A549 (cell line): ENCODE results near the gene NCOA6. TPM values are rescaled to one million over a fixed set of nuclear protein-coding genes. Genes with fewer than 3 reads are reported as not detected.

Experiments used
- ATAC-seq, 2 experiments: fragments of 200-7000 bp in 1 of 2; fragments of >200 bp in 1 of 2; cut with Nextera tagmentation in 1 of 2; cut with Tn5 transposase in 1 of 2; 3 replicates each; pipeline versions ENCODE4 v1.8.0 to v1.9.1; 2018 to 2020; ENCODE audit warnings: mild to moderate bottlenecking in 1 of 2, moderate library complexity in 1 of 2
- CTCF ChIA-PET: fragments of 300-600 bp; sonication (Branson Sonifier 250); formaldehyde crosslinking; extraction: SDS; loops from one replicate; lab custom pipeline; 2021; ENCODE audit warnings: antibody characterized with exemption, inconsistent platforms; lab: Yijun Ruan, JAX
- POLR2A ChIA-PET: fragments of 350-600 bp; formaldehyde crosslinking; extraction: SDS; loops from one replicate; lab custom pipeline; 2021; ENCODE audit warnings: antibody characterized with exemption, inconsistent platforms; lab: Yijun Ruan, JAX
- DNase-seq, 2 experiments: peaks; one replicate each; pipeline versions ENCODE4 v3.0.0 to v3.0.0-alpha.2; 2011 to 2016; ENCODE audit warnings: low read depth in 1 of 2, low spot score in 1 of 2
- FAIRE-seq: peaks from 2 replicates; lab custom pipeline; 2011; peaks lifted over from hg19 to GRCh38; lab: Jason Lieb, UNC
- H3K27ac ChIP-seq, 2 experiments: fragments of >200 bp; sonication (Bioruptor Twin); formaldehyde crosslinking; 3 replicates each; pipeline ENCODE4 v1.5.1; 2016 to 2017
- H3K4me1 ChIP-seq: fragments of >200 bp; sonication (Bioruptor Twin); formaldehyde crosslinking; 3 replicates; pipeline ENCODE4 v1.6.1; 2016
- H3K4me2 ChIP-seq: fragments of >200 bp; sonication (Bioruptor Twin); formaldehyde crosslinking; 3 replicates; pipeline ENCODE4 v1.6.1; 2016
- H3K4me3 ChIP-seq: fragments of >200 bp; sonication (Bioruptor Twin); formaldehyde crosslinking; 3 replicates; pipeline ENCODE4 v1.5.1; 2016
- H3K9me3 ChIP-seq: fragments of >200 bp; sonication (Bioruptor Twin); formaldehyde crosslinking; 3 replicates; pipeline ENCODE4 v1.6.1; 2016
- ATOH8 ChIP-seq: fragments of 250-450 bp; sonication (Bioruptor Pico); IDR thresholded peaks from 2 replicates; pipeline ENCODE4 v1.5.0; 2020; ENCODE audit warnings: low read depth, mild to moderate bottlenecking, moderate library complexity
- CBX8 ChIP-seq: fragments of 200-600 bp; sonication (generic); IDR thresholded peaks from 2 replicates; pipeline ENCODE4 v1.6.1; 2016
- CHD2 ChIP-seq: fragments of 150-350 bp; IDR thresholded peaks from 2 replicates; pipeline ENCODE4 v1.6.1; 2014; ENCODE audit warnings: low read length; ENCODE audit not compliant: partially characterized antibody
- CTCF ChIP-seq: fragments of >200 bp; sonication (Bioruptor Twin); formaldehyde crosslinking; IDR thresholded peaks from 3 replicates; pipeline ENCODE4 v1.5.1; 2016
- E2F6 ChIP-seq: IDR thresholded peaks from 2 replicates; pipeline ENCODE4 v1.6.1; 2012; ENCODE audit warnings: low read depth, borderline replicate concordance
- EHMT2 ChIP-seq: fragments of 200-600 bp; sonication (generic); IDR thresholded peaks from 2 replicates; pipeline ENCODE4 v1.6.1; 2016; ENCODE audit warnings: antibody characterized with exemption, low read depth, mild to moderate bottlenecking, moderate library complexity
- FOSL2 ChIP-seq, 2 experiments: fragments of 450-650 bp in 1 of 2; fragments of >200 bp in 1 of 2; sonication (Bioruptor Twin) in 1 of 2; formaldehyde crosslinking; IDR thresholded peaks; 2 replicates each; pipeline versions ENCODE4 v1.5.0 to v1.6.1; 2016 to 2020; ENCODE audit warnings: mild to moderate bottlenecking in 1 of 2, moderate library complexity in 1 of 2
- GATA3 ChIP-seq: IDR thresholded peaks from 2 replicates; pipeline ENCODE4 v1.6.1; 2012; ENCODE audit warnings: borderline replicate concordance
- HDAC2 ChIP-seq: fragments of 200-600 bp; sonication (generic); IDR thresholded peaks from 2 replicates; pipeline ENCODE4 v1.6.1; 2016
- HEYL ChIP-seq: fragments of 250-450 bp; sonication (Bioruptor Pico); IDR thresholded peaks from 2 replicates; pipeline ENCODE4 v1.8.0; 2021; ENCODE audit warnings: mild to moderate bottlenecking, moderate library complexity
- HOXA7 ChIP-seq: fragments of 250-450 bp; sonication (Bioruptor Pico); IDR thresholded peaks from 2 replicates; pipeline ENCODE4 v1.5.0; 2020; ENCODE audit warnings: mild to moderate bottlenecking, moderate library complexity
- HOXB5 ChIP-seq: fragments of 250-450 bp; sonication (Bioruptor Pico); IDR thresholded peaks from 2 replicates; pipeline ENCODE4 v1.5.0; 2020; ENCODE audit warnings: mild to moderate bottlenecking, moderate library complexity
- JUN ChIP-seq, 2 experiments: fragments of >200 bp; sonication (Bioruptor Twin); formaldehyde crosslinking; IDR thresholded peaks; 2 replicates in 1 of 2; 3 replicates in 1 of 2; pipeline ENCODE4 v1.6.1; 2016 to 2017
- PHF8 ChIP-seq: fragments of 200-600 bp; sonication (generic); IDR thresholded peaks from 2 replicates; pipeline ENCODE4 v1.6.1; 2016; ENCODE audit warnings: low read depth, mild to moderate bottlenecking, antibody characterized with exemption, moderate library complexity, borderline replicate concordance
- POLR2AphosphoS2 ChIP-seq: conservative IDR thresholded peaks from 2 replicates; pipeline ENCODE4 v1.6.1; 2012; ENCODE audit warnings: low read length, improper control_type of control experiment, inconsistent platforms
- RCOR1 ChIP-seq: fragments of 150-350 bp; IDR thresholded peaks from 2 replicates; pipeline ENCODE4 v1.6.1; 2014; ENCODE audit warnings: antibody characterized with exemption, low read length, low read depth
- SMC3 ChIP-seq: fragments of >200 bp; sonication (Bioruptor Twin); formaldehyde crosslinking; IDR thresholded peaks from 3 replicates; pipeline ENCODE4 v1.6.1; 2018; ENCODE audit warnings: inconsistent platforms
- TFCP2L1 ChIP-seq: fragments of 250-450 bp; sonication (Bioruptor Pico); IDR thresholded peaks from 2 replicates; pipeline ENCODE4 v1.5.0; 2021; ENCODE audit warnings: mild to moderate bottlenecking
- TP53 ChIP-seq: fragments of 250-450 bp; sonication (Bioruptor Pico); IDR thresholded peaks from 2 replicates; pipeline ENCODE4 v1.5.0; 2021; ENCODE audit warnings: mild to moderate bottlenecking, moderate library complexity
- ZC3H11A ChIP-seq: fragments of 450-650 bp; IDR thresholded peaks from 2 replicates; pipeline ENCODE4 v1.6.1; 2014; ENCODE audit warnings: antibody characterized with exemption, mild to moderate bottlenecking
- ZFP36 ChIP-seq: fragments of 450-650 bp; IDR thresholded peaks from 2 replicates; pipeline ENCODE4 v1.6.1; 2014; ENCODE audit warnings: borderline replicate concordance; ENCODE audit not compliant: partially characterized antibody
- ZNF302 ChIP-seq: fragments of 250-450 bp; sonication (Bioruptor Pico); IDR thresholded peaks from 2 replicates; pipeline ENCODE4 v1.9.0; 2021; ENCODE audit warnings: inconsistent platforms, mild to moderate bottlenecking, moderate library complexity
- ZSCAN20 ChIP-seq: fragments of 250-450 bp; sonication (Bioruptor Pico); IDR thresholded peaks from 2 replicates; pipeline ENCODE4 v1.8.0; 2022; ENCODE audit warnings: mild to moderate bottlenecking, moderate library complexity
- WGBS: methylation state at CpG from one replicate; pipeline ENCODE4 v1.1.6; 2017; ENCODE audit errors: missing lambda C conversion rate; 5-methylcytosine and 5-hydroxymethylcytosine counted together
- polyA plus RNA-seq, 4 experiments: library from polyadenylated mRNA; depleted of rRNA in 3 of 4; stranded (reverse); fragments of >200 nt; fragmentation: RNase III in 1 of 4; extraction: RNeasy Plus Mini Kit Qiagen cat#74134 plus additional on column Dnase treatment in 1 of 4; gene quantifications; 2 replicates in 3 of 4; 3 replicates in 1 of 4; pipeline ENCODE4 v1.2.3, GENCODE V29; 2011 to 2017

Gene NCOA6
- polyA plus RNA-seq, 2 of the 4 experiments (the other 2 are of a cell fraction): 15.8 to 18.0 TPM

GRCh38 chr20:34864216-34864615 lies 38.8 kb upstream of the NCOA6 start (continued):
- TF ChIP-seq CTCF: no peak

GRCh38 chr20:34863421-34863965 lies 38.0 kb upstream of the NCOA6 start:
- FAIRE-seq (no peak), DNase-seq (no peak), ATAC-seq (no peak)
- TF ChIP-seq FOSL2 (IDR thresholded peaks at IDR 0.05) (no peak), FOSL2 (CRISPR knock-in tag; IDR thresholded peaks at IDR 0.05) (no peak), ZFP36 (no peak), ZSCAN20 (CRISPR knock-in tag) (no peak), PHF8 (no peak)
- WGBS: 86% methylated on average over 18 of the region's 32 CpGs
- Histone ChIP-seq H3K27ac (no peak overlapping the region), H3K9me3 (no peaks in the 10 kb centered on the region), H3K4me3 (no peak overlapping the region), H3K4me1 (no peaks in the 10 kb centered on the region), H3K4me2 (no peak overlapping the region)
- CTCF ChIA-PET: interaction anchor here (1.1 to 3.9 kb wide), 4 partner anchors 9 to 345 kb away, joined by 3 to 32 read pairs (median 12); partner anchors contain the start of gene GGT7
- POLR2A ChIA-PET: no interaction called here

GRCh38 chr20:34862724-34863123 lies 37.3 kb upstream of the NCOA6 start:
- CTCF ChIA-PET: interaction anchor here (0.5 to 3.9 kb wide), 5 partner anchors 10 to 801 kb away, joined by 3 to 32 read pairs (median 4); partner anchors contain the start of genes ACSS2 and GGT7
- POLR2A ChIA-PET: no interaction called here
- FAIRE-seq (no peak), DNase-seq (no peak)
- no peak overlapping the region for H3K4me3 ChIP-seq
- no peak for TF ChIP-seq ATOH8 (CRISPR knock-in tag)
- no peak for TF ChIP-seq HOXA7 (CRISPR knock-in tag)
- no peak for TF ChIP-seq HDAC2
- TF ChIP-seq POLR2AphosphoS2: no peak
- TF ChIP-seq ZFP36: no peak
- no peak for TF ChIP-seq RCOR1
- TF ChIP-seq SMC3: no peak
- no peak for TF ChIP-seq ZC3H11A
- no peak for TF ChIP-seq HEYL (CRISPR knock-in tag)
- no peak for TF ChIP-seq ZNF302 (CRISPR knock-in tag)
- no peak for TF ChIP-seq E2F6
- no peak for TF ChIP-seq CBX8
- TF ChIP-seq ZSCAN20 (CRISPR knock-in tag): no peak
- TF ChIP-seq CHD2: no peak
- no peak for TF ChIP-seq TFCP2L1 (CRISPR knock-in tag)
- TF ChIP-seq TP53 (CRISPR knock-in tag): no peak
- no peak for TF ChIP-seq EHMT2
- no peak for TF ChIP-seq HOXB5 (CRISPR knock-in tag)
- no peak for TF ChIP-seq GATA3
- TF ChIP-seq JUN (IDR thresholded peaks at IDR 0.05): no peak
- TF ChIP-seq, all 56 proteins: peak for 0
- no peaks in the 10 kb centered on the region for H3K4me1 ChIP-seq
- ATAC-seq: no peak
- H3K4me2 ChIP-seq: no peak overlapping the region
- H3K9me3 ChIP-seq: no peaks in the 10 kb centered on the region
- H3K27ac ChIP-seq: no peak overlapping the region
- 83% methylated on average over 12 of the region's 12 CpGs for WGBS
